Measurements from ENCODE around the gene RPTOR. TPM values are rescaled to one million over a fixed set of nuclear protein-coding genes. Genes with fewer than 3 reads are reported as not detected.

Gene RPTOR
- total and polyA plus RNA-seq, 2 donors (not counting 1 experiment from before 2014, with no cell fraction given), result 6.7 to 22.8 TPM

- H2AFZ ChIP-seq (ENCODE audit: low read length), result no peak overlapping the region
- TF ChIP-seq, protein P1, sequence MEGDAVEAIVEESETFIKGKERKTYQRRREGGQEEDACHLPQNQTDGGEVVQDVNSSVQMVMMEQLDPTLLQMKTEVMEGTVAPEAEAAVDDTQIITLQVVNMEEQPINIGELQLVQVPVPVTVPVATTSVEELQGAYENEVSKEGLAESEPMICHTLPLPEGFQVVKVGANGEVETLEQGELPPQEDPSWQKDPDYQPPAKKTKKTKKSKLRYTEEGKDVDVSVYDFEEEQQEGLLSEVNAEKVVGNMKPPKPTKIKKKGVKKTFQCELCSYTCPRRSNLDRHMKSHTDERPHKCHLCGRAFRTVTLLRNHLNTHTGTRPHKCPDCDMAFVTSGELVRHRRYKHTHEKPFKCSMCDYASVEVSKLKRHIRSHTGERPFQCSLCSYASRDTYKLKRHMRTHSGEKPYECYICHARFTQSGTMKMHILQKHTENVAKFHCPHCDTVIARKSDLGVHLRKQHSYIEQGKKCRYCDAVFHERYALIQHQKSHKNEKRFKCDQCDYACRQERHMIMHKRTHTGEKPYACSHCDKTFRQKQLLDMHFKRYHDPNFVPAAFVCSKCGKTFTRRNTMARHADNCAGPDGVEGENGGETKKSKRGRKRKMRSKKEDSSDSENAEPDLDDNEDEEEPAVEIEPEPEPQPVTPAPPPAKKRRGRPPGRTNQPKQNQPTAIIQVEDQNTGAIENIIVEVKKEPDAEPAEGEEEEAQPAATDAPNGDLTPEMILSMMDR (conservative IDR thresholded peaks at IDR 0.05 in 1 of 2, IDR thresholded peaks at IDR 0.05 in 1 of 2; ENCODE audit: low read depth in 1 of 2, low read length in 2 of 2), result no peak
- TF ChIP-seq EZH2 (IDR thresholded peaks at IDR 0.05; ENCODE audit: low read length, missing control alignments), result no peak
- no peaks in the 10 kb centered on the region for H3K79me2 ChIP-seq (ENCODE audit: control insufficient read depth, insufficient read depth, low read length)
- DNase-seq (ENCODE audit: low read depth in 2 of 2), result no peak
- H3K27ac ChIP-seq (ENCODE audit: insufficient read depth, low read length), result no peak overlapping the region
- H3K4me1 ChIP-seq (ENCODE audit: control insufficient read depth, extremely low read depth, insufficient read depth, low read length), result peaks cover 10% of the 10 kb centered on the region
- H3K4me3 ChIP-seq (replicated peaks in 1 of 4; ENCODE audit: control extremely low read depth in 1 of 4, insufficient read depth in 1 of 4, low read depth in 3 of 4, low read length in 4 of 4), result no peak overlapping the region
- H3K27me3 ChIP-seq (ENCODE audit: control insufficient read depth, insufficient read depth, low read length), result no peaks in the 10 kb centered on the region
- H3K9ac ChIP-seq (ENCODE audit: insufficient read depth, low read length), result no peak overlapping the region
- H4K20me1 ChIP-seq (ENCODE audit: control insufficient read depth, extremely low read depth, insufficient read depth, low read length), result no peaks in the 10 kb centered on the region
- no peak overlapping the region for H3K4me2 ChIP-seq (ENCODE audit: extremely low read depth, insufficient read depth, low read length)
- peaks cover 5% of the 10 kb centered on the region for H3K36me3 ChIP-seq (ENCODE audit: control insufficient read depth, insufficient read depth, low read length)
- no peaks in the 10 kb centered on the region for H3K9me3 ChIP-seq (ENCODE audit: control insufficient read depth, insufficient read depth, low read depth, low read length)
These were observed 416.3 kb downstream of the RPTOR start for GRCh38 chr17:80960797-80961452.

GRCh38 chr17:80961541-80962330 lies 417.1 kb downstream of the RPTOR start:
- H3K79me2 ChIP-seq (ENCODE audit: control insufficient read depth, insufficient read depth, low read length), result no peaks in the 10 kb centered on the region
- no peak overlapping the region for H2AFZ ChIP-seq (ENCODE audit: low read length)
- no peak overlapping the region for H3K4me2 ChIP-seq (ENCODE audit: extremely low read depth, insufficient read depth, low read length)
- H3K27ac ChIP-seq (ENCODE audit: insufficient read depth, low read length), result no peak overlapping the region
- H3K9ac ChIP-seq (ENCODE audit: insufficient read depth, low read length), result no peak overlapping the region
- no peaks in the 10 kb centered on the region for H3K27me3 ChIP-seq (ENCODE audit: control insufficient read depth, insufficient read depth, low read length)
- peaks cover 5% of the 10 kb centered on the region for H3K36me3 ChIP-seq (ENCODE audit: control insufficient read depth, insufficient read depth, low read length)
- TF ChIP-seq, protein P1 (conservative IDR thresholded peaks at IDR 0.05 in 1 of 2, IDR thresholded peaks at IDR 0.05 in 1 of 2; ENCODE audit: low read depth in 1 of 2, low read length in 2 of 2), result no peak
- no peak for TF ChIP-seq EZH2 (IDR thresholded peaks at IDR 0.05; ENCODE audit: low read length, missing control alignments)
- DNase-seq (ENCODE audit: low read depth in 2 of 2), result no peak
- H3K4me3 ChIP-seq (replicated peaks in 1 of 4; ENCODE audit: control extremely low read depth in 1 of 4, insufficient read depth in 1 of 4, low read depth in 3 of 4, low read length in 4 of 4), result no peak overlapping the region
- H3K4me1 ChIP-seq (ENCODE audit: control insufficient read depth, extremely low read depth, insufficient read depth, low read length), result peaks cover 10% of the 10 kb centered on the region
- no peaks in the 10 kb centered on the region for H3K9me3 ChIP-seq (ENCODE audit: control insufficient read depth, insufficient read depth, low read depth, low read length)
- no peaks in the 10 kb centered on the region for H4K20me1 ChIP-seq (ENCODE audit: control insufficient read depth, extremely low read depth, insufficient read depth, low read length)
